ENCODE data around the gene TH. TPM values are rescaled to one million over a fixed set of nuclear protein-coding genes. Genes with fewer than 3 reads are reported as not detected.
A peak's percentile ranks its signal among the peaks of the same experiment; 100 is the strongest.

TH gene
- total RNA-seq, 4 donors from 2014 or later: 1.3 TPM; not detected in 3

GRCh38 chr11:2149864-2150847, 21.5 kb downstream of the TH start:
- Histone ChIP-seq H3K36me3 (no peaks in the 10 kb centered on the region), H3K27ac (replicated peaks in 1 of 4) (no peak overlapping the region), H3K4me3 (no peak overlapping the region), H3K9me3 (no peaks in the 10 kb centered on the region), H3K4me1 (peaks cover 4 to 9% (median 7%) of the 10 kb centered on the region in 4 donors), H3K27me3 (peaks cover 0 to 62% (median 32%) of the 10 kb centered on the region in 4 donors)
- intact Hi-C loops (cut with DNase I): loop anchor here (2.0 to 5.0 kb wide), 3 partner anchors 313 to 498 kb away; partner anchors contain the start of gene TNNI2
- DNase-seq (ENCODE audit: extremely low spot score): no peak
- TF ChIP-seq CTCF (IDR thresholded peaks at IDR 0.05) (peak; percentile 12 to 41 (median 22)), POLR2A (IDR thresholded peaks at IDR 0.05; ENCODE audit: low read depth) (no peak)
- 22% methylated on average over 11 of the region's 11 CpGs for WGBS

- TF ChIP-seq POLR2A (IDR thresholded peaks at IDR 0.05; ENCODE audit: low read depth) (no peak), CTCF (IDR thresholded peaks at IDR 0.05) (no peak), POLR2AphosphoS5 (IDR thresholded peaks at IDR 0.05) (no peak)
- intact Hi-C loops (cut with DNase I): no loop called here
- WGBS: 68% methylated on average over 6 of the region's 8 CpGs
- Histone ChIP-seq H3K9me3 (no peaks in the 10 kb centered on the region), H3K27me3 (peaks cover 0 to 69% (median 39%) of the 10 kb centered on the region in 4 donors), H3K27ac (replicated peaks in 1 of 4) (no peak overlapping the region), H3K4me3 (no peak overlapping the region), H3K4me1 (peaks cover 4 to 9% (median 8%) of the 10 kb centered on the region in 4 donors), H3K36me3 (no peaks in the 10 kb centered on the region)
- no peak for DNase-seq (ENCODE audit: extremely low spot score)
These were observed 22.2 kb downstream of the TH start for GRCh38 chr11:2149460-2149859.

- H3K27me3 ChIP-seq: peaks cover 0 to 78% (median 48%) of the 10 kb centered on the region in 4 donors
- intact Hi-C loops (cut with DNase I): no loop called here
These were observed 23.0 kb downstream of the TH start for GRCh38 chr11:2148595-2148994.

GRCh38 chr11:2147391-2147790, 24.2 kb downstream of the TH start:
- WGBS: 60% methylated on average over 1 of the region's 11 CpGs
- TF ChIP-seq POLR2A (IDR thresholded peaks at IDR 0.05; ENCODE audit: low read depth): no peak
- no peak for TF ChIP-seq CTCF (IDR thresholded peaks at IDR 0.05)
- no peak for TF ChIP-seq POLR2AphosphoS5 (IDR thresholded peaks at IDR 0.05)
- TF ChIP-seq EP300 (IDR thresholded peaks at IDR 0.05): no peak
- Histone ChIP-seq H3K27me3 (peaks cover 0 to 90% (median 57%) of the 10 kb centered on the region in 4 donors), H3K4me1 (peaks cover 13 to 20% (median 19%) of the 10 kb centered on the region in 4 donors), H3K4me3 (no peak overlapping the region), H3K36me3 (no peaks in the 10 kb centered on the region), H3K9me3 (no peaks in the 10 kb centered on the region), H3K27ac (replicated peaks in 1 of 4) (no peak overlapping the region)
- DNase-seq (ENCODE audit: extremely low spot score): no peak
- intact Hi-C loops (cut with DNase I): no loop called here

More at GRCh38 chr11:2148595-2148994, 23.0 kb downstream of the TH start:
- Histone ChIP-seq H3K27ac (replicated peaks in 1 of 4) (no peak overlapping the region), H3K4me3 (no peak overlapping the region), H3K4me1 (peaks cover 13 to 18% (median 17%) of the 10 kb centered on the region in 4 donors), H3K9me3 (no peaks in the 10 kb centered on the region), H3K36me3 (no peaks in the 10 kb centered on the region)
- no peak for DNase-seq (ENCODE audit: extremely low spot score)
- TF ChIP-seq EP300 (IDR thresholded peaks at IDR 0.05): no peak
- no peak for TF ChIP-seq POLR2AphosphoS5 (IDR thresholded peaks at IDR 0.05)
- no peak for TF ChIP-seq POLR2A (IDR thresholded peaks at IDR 0.05; ENCODE audit: low read depth)
- no peak for TF ChIP-seq CTCF (IDR thresholded peaks at IDR 0.05)
- 80% methylated on average over 5 of the region's 5 CpGs for WGBS
